Esophagus squamous epithelium (tissue), 5 donors: Measurements from ENCODE around the gene PCDHA1. TPM values are rescaled to one million over a fixed set of nuclear protein-coding genes. Genes with fewer than 3 reads are reported as not detected.
"Not testable (repeated sequence)": the region's sequence is repeated elsewhere in the genome, so short reads cannot be mapped to it uniquely, and the experiment has no call there.

Experiments used
- DNase-seq: peaks from one replicate; lab custom pipeline; 2025; lab: John Stamatoyannopoulos, UW
- H3K27ac ChIP-seq, 4 donors: fragments of 200-600 bp; sonication (generic); one replicate each; pipeline ENCODE4 v1.5.1; 2016 to 2019; ENCODE audit warnings: mild to moderate bottlenecking in 1 of 4
- H3K27me3 ChIP-seq, 4 donors: fragments of 200-600 bp; sonication (generic); 1 replicate in 3 of 4; 2 replicates in 1 of 4; pipeline versions ENCODE4 v1.5.1 to v1.6.0; 2017 to 2021; ENCODE audit warnings: antibody characterized with exemption in 1 of 4
- H3K36me3 ChIP-seq, 3 donors: fragments of 200-600 bp; sonication (generic); one replicate each; pipeline ENCODE4 v1.5.1; 2016 to 2019
- H3K4me1 ChIP-seq, 3 donors: fragments of 200-600 bp; sonication (generic); one replicate each; pipeline ENCODE4 v1.5.1; 2017 to 2019
- H3K4me3 ChIP-seq, 4 donors: fragments of 200-600 bp; sonication (generic); 1 replicate in 3 of 4; 2 replicates in 1 of 4; pipeline ENCODE4 v1.5.1; 2016 to 2019; ENCODE audit warnings: mild to moderate bottlenecking in 2 of 4, moderate library complexity in 1 of 4
- H3K9me3 ChIP-seq, 3 donors: fragments of 200-600 bp; sonication (generic); one replicate each; pipeline ENCODE4 v1.5.1; 2016 to 2019
- POLR2A ChIP-seq, 4 donors: fragments of 450-650 bp; IDR thresholded peaks; one replicate each; pipeline ENCODE4 v1.6.1; 2017; ENCODE audit warnings: antibody characterized with exemption in 4 of 4, mild to moderate bottlenecking in 4 of 4, moderate library complexity in 3 of 4
- WGBS, 2 donors: methylation state at CpG; one replicate each; pipeline ENCODE4 v1.1.5; 2018; 5-methylcytosine and 5-hydroxymethylcytosine counted together
- intact Hi-C: fragments of 100-400 bp; cut with DNase I; formaldehyde crosslinking; loops from one replicate; pipeline ENCODE4 v1.15.0; 2022
- total RNA-seq, 4 donors: library from RNA; depleted of rRNA; stranded (reverse); fragments of >200 nt; gene quantifications; one replicate each; pipeline ENCODE4 v1.1.0, GENCODE V29; 2016
- TF ChIP-seq, protein P1 (sequence below), 6 experiments: fragments of 450-650 bp in 4 of 6; fragments of 200-600 bp in 2 of 6; sonication (generic) in 2 of 6; IDR thresholded peaks; one replicate each; pipeline ENCODE4 v1.5.1; 2016 to 2019; ENCODE audit warnings: antibody characterized with exemption in 6 of 6, mild to moderate bottlenecking in 4 of 6, moderate library complexity in 4 of 6
- donor health status: DM: yes; HTN: yes; CAD: no.

Gene PCDHA1
- total RNA-seq, 4 donors from 2014 or later: not detected

DNA sequence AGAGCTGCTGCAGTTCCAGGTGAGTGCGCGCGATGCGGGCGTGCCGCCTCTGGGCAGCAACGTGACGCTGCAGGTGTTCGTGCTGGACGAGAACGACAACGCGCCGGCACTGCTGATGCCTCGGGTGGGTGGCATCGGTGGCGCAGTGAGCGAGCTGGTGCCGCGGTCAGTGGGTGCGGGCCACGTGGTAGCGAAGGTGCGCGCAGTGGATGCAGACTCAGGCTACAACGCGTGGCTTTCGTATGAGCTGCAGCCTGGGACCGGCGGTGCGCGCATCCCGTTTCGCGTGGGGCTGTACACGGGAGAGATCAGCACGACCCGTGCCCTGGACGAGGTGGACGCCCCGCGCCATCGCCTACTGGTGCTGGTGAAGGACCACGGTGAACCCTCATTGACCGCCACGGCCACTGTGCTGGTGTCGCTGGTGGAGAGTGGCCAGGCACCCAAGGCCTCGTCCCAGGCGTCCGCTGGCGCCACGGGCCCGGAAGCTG lies 16.9 kb downstream of the PCDHA1 start:
- Histone ChIP-seq H3K4me1 (no peaks in the 10 kb centered on the region), H3K4me3 (no peak overlapping the region), H3K9me3 (peaks cover 0 to 40% (median 26%) of the 10 kb centered on the region in 3 donors), H3K36me3 (no peaks in the 10 kb centered on the region), H3K27me3 (peaks cover 0 to 31% (median 0%) of the 10 kb centered on the region in 4 donors), H3K27ac (no peak overlapping the region)
- 61 to 77% methylated on average over 6 to 29 of the region's 53 CpGs for WGBS, 2 donors
- TF ChIP-seq, protein P1, sequence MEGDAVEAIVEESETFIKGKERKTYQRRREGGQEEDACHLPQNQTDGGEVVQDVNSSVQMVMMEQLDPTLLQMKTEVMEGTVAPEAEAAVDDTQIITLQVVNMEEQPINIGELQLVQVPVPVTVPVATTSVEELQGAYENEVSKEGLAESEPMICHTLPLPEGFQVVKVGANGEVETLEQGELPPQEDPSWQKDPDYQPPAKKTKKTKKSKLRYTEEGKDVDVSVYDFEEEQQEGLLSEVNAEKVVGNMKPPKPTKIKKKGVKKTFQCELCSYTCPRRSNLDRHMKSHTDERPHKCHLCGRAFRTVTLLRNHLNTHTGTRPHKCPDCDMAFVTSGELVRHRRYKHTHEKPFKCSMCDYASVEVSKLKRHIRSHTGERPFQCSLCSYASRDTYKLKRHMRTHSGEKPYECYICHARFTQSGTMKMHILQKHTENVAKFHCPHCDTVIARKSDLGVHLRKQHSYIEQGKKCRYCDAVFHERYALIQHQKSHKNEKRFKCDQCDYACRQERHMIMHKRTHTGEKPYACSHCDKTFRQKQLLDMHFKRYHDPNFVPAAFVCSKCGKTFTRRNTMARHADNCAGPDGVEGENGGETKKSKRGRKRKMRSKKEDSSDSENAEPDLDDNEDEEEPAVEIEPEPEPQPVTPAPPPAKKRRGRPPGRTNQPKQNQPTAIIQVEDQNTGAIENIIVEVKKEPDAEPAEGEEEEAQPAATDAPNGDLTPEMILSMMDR (IDR thresholded peaks at IDR 0.05): no peak
- TF ChIP-seq POLR2A (IDR thresholded peaks at IDR 0.05): no peak
- intact Hi-C loops: no loop called here
- no peak for DNase-seq

DNA sequence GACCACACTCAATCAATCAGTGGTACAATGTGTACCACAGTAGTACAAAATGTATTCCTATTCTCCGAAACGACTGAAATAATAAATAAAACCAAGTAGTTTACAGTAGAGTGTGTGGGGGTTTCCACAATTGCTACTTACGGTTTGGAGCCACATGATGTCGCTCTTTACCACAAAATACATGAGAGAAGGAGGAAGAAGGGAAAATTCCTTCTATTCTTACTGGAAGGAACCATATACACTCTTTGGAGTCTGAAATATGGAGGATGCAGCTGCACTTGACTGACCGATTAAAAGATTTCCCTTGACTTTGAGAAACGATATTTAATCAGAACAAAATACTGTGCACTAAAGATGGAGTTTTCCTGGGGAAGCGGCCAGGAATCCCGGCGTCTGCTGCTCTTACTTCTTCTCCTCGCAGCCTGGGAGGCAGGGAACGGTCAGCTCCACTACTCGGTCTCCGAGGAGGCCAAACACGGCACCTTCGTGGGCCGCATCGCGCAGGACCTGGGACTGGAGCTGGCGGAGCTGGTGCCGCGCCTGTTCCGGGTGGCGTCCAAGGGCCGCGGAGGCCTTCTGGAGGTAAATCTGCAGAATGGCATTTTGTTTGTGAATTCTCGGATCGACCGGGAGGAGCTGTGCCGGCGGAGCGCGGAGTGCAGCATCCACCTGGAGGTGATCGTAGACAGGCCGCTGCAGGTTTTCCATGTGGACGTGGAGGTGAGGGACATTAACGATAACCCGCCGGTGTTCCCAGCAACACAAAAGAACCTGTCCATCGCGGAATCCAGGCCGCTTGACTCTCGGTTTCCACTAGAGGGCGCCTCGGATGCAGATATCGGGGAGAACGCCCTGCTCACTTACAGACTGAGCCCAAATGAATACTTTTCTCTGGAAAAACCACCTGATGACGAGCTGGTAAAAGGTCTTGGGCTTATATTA lies 21.2 kb downstream of the PCDHA1 start, which contains the start of gene PCDHA4:
PCDHA4 (plus strand) TSS at position 235 of the 942 bp plus-strand sequence.
- Histone ChIP-seq H3K27me3 (peaks cover 0 to 22% (median 0%) of the 10 kb centered on the region in 4 donors), H3K36me3 (no peaks in the 10 kb centered on the region), H3K4me1 (no peaks in the 10 kb centered on the region), H3K4me3 (peak within 1 kb of the TSS in 3 of 4 donors; percentile 35 to 54 (median 35)), H3K27ac (peak within 1 kb of the TSS in 1 of 4 donors; percentile 34), H3K9me3 (peaks cover 0 to 47% (median 23%) of the 10 kb centered on the region in 3 donors)
- intact Hi-C loops: no loop called here
- WGBS, 2 donors: 24 to 38% methylated on average over 9 to 38 of the region's 47 CpGs
- DNase-seq: no peak
- TF ChIP-seq POLR2A (IDR thresholded peaks at IDR 0.05): no peak
- TF ChIP-seq, protein P1 (IDR thresholded peaks at IDR 0.05): peak in 2 of 6 experiments; percentile 17 to 29

DNA sequence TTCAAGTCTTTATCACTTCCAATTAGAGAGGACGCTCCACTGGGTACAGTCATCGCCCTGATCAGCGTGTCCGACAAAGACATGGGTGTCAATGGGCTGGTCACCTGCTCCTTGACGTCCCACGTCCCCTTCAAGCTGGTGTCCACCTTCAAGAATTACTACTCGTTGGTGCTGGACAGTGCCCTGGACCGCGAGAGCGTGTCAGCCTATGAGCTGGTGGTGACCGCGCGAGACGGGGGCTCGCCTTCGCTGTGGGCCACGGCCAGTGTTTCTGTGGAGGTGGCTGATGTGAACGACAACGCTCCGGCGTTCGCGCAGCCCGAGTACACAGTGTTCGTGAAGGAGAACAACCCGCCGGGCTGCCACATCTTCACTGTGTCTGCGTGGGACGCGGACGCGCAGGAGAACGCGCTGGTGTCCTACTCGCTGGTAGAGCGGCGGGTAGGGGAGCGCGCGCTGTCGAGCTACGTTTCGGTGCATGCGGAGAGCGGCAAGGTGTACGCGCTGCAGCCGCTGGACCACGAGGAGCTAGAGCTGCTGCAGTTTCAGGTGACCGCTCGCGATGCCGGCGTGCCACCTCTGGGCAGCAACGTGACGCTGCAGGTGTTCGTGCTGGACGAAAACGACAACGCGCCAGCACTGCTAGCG lies 22.4 kb downstream of the PCDHA1 start:
- intact Hi-C loops, H3K4me3 ChIP-seq, DNase-seq, H3K36me3 ChIP-seq, H3K27ac ChIP-seq, H3K4me1 ChIP-seq: not testable (repeated sequence)
- 70 to 75% methylated on average over 5 to 52 of the region's 62 CpGs for WGBS, 2 donors
- Histone ChIP-seq H3K9me3 (peaks cover 0 to 34% (median 11%) of the 10 kb centered on the region in 3 donors), H3K27me3 (peaks cover 0 to 10% (median 0%) of the 10 kb centered on the region in 4 donors)

DNA sequence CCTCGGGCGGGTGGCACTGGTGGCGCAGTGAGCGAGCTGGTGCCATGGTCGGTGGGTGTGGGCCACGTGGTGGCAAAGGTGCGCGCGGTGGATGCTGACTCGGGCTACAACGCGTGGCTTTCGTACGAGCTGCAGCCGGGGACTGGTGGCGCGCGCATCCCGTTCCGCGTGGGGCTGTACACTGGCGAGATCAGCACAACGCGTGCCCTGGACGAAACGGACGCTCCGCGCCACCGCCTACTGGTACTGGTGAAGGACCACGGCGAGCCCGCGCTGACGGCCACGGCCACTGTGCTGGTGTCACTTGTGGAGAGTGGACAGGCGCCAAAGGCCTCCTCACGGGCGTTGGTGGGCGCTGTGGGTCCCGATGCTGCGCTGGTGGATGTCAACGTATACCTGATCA lies 22.9 kb downstream of the PCDHA1 start:
- no peak for DNase-seq
- peaks cover 0 to 10% (median 0%) of the 10 kb centered on the region in 4 donors for H3K27me3 ChIP-seq
- no peaks in the 10 kb centered on the region for H3K4me1 ChIP-seq
- no peaks in the 10 kb centered on the region for H3K36me3 ChIP-seq
- WGBS, 2 donors: 76 to 96% methylated on average over 5 to 6 of the region's 43 CpGs
- H3K4me3 ChIP-seq: no peak overlapping the region
- TF ChIP-seq, protein P1 (IDR thresholded peaks at IDR 0.05): no peak
- TF ChIP-seq POLR2A (IDR thresholded peaks at IDR 0.05): no peak
- no peak overlapping the region for H3K27ac ChIP-seq
- H3K9me3 ChIP-seq: peaks cover 0 to 32% (median 9%) of the 10 kb centered on the region in 3 donors
- intact Hi-C loops: no loop called here

DNA sequence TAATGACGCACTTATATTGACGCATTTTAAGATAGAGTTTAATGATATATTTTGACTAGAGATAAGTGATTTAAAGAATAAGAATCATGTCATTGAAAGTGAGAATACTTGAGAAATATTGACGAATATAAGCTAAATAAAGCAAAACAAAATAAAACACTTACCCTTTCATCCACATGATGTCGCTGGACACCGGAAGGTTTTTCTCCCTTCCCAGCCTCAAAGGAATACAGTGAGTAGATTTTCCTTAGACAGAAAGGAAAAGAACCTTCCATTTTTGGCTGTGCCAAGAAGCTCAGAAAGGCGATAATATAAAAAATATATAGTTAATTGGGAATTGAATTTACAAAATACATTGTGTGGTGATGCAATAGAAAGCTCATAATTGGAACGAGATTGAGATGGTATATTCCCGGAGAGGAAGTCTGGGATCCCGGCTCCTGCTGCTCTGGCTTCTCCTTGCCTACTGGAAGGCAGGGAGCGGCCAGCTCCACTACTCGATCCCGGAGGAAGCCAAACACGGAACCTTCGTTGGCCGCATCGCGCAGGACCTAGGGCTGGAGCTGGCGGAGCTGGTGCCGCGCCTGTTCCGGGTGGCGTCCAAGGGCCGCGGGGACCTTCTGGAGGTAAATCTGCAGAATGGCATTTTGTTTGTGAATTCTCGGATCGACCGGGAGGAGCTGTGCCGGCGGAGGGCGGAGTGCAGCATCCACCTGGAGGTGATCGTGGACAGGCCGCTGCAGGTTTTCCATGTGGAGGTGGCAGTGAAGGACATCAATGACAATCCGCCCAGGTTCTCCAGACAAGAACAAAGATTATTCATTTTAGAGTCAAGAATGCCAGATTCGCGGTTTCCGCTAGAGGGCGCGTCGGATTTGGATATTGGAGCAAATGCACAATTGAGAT lies 35.7 kb downstream of the PCDHA1 start, which contains the start of gene PCDHA5:
PCDHA5 (plus strand) TSS at position 239 of the 906 bp plus-strand sequence.
- Histone ChIP-seq H3K4me3 (no peak within 1 kb of the TSS), H3K9me3 (peaks cover 0 to 31% (median 23%) of the 10 kb centered on the region in 3 donors)

More for the DNA sequence above, 35.7 kb downstream of the PCDHA1 start, which contains the start of gene PCDHA5:
- TF ChIP-seq POLR2A (IDR thresholded peaks at IDR 0.05): no peak
- TF ChIP-seq, protein P1 (IDR thresholded peaks at IDR 0.05): peak in 1 of 6 experiments; percentile 34
- 28 to 45% methylated on average over 22 to 24 of the region's 39 CpGs for WGBS, 2 donors
- no peak within 1 kb of the TSS for H3K27ac ChIP-seq
- DNase-seq: no peak
- peaks cover 0 to 29% (median 0%) of the 10 kb centered on the region in 4 donors for H3K27me3 ChIP-seq
- H3K4me1 ChIP-seq: no peaks in the 10 kb centered on the region
- intact Hi-C loops: no loop called here
- H3K36me3 ChIP-seq: no peaks in the 10 kb centered on the region
